Gastroesophageal sphincter (tissue), 4 donors: ENCODE data around the gene PAIP1. TPM values are rescaled to one million over a fixed set of nuclear protein-coding genes. Genes with fewer than 3 reads are reported as not detected.
A peak's percentile ranks its signal among the peaks of the same experiment; 100 is the strongest.

ENCODE experiments used
- ATAC-seq: fragments of 150-250 bp; one replicate; pipeline ENCODE4 v1.9.1; 2016; ENCODE audit warnings: mild to moderate bottlenecking, moderate library complexity
- H3K27ac ChIP-seq, 4 donors: fragments of 200-600 bp; sonication (generic) in 3 of 4; 1 replicate in 3 of 4; 2 replicates in 1 of 4; pipeline ENCODE4 v1.5.1; 2016 to 2019
- H3K27me3 ChIP-seq: fragments of 200-600 bp; sonication (generic); one replicate; pipeline ENCODE4 v1.5.1; 2019
- H3K36me3 ChIP-seq, 2 donors: fragments of 200-600 bp; sonication (generic); one replicate each; pipeline ENCODE4 v1.5.1; 2019; ENCODE audit warnings: control low read depth in 1 of 2
- H3K4me1 ChIP-seq, 3 donors: fragments of 200-600 bp; sonication (generic); 1 replicate in 2 of 3; 2 replicates in 1 of 3; pipeline ENCODE4 v1.5.1; 2016 to 2019; ENCODE audit warnings: control low read depth in 2 of 3
- H3K4me3 ChIP-seq, 2 donors: fragments of 200-600 bp; sonication (generic); one replicate each; pipeline ENCODE4 v1.5.1; 2019; ENCODE audit warnings: mild to moderate bottlenecking in 1 of 2, moderate library complexity in 1 of 2
- H3K9me3 ChIP-seq, 3 donors: fragments of 200-600 bp; sonication (generic); one replicate each; pipeline ENCODE4 v1.5.1; 2017 to 2019; ENCODE audit warnings: control low read depth in 2 of 3
- EP300 ChIP-seq: sonication (generic); formaldehyde crosslinking; IDR thresholded peaks from one replicate; pipeline ENCODE4 v1.6.1; 2017; ENCODE audit warnings: antibody characterized with exemption, mild to moderate bottlenecking
- POLR2A ChIP-seq, 2 donors: fragments of 450-650 bp; IDR thresholded peaks; one replicate each; pipeline ENCODE4 v1.6.1; 2017; ENCODE audit warnings: antibody characterized with exemption in 2 of 2, mild to moderate bottlenecking in 2 of 2, moderate library complexity in 1 of 2
- POLR2AphosphoS5 ChIP-seq: sonication (generic); formaldehyde crosslinking; IDR thresholded peaks from one replicate; pipeline ENCODE4 v1.6.1; 2017; ENCODE audit warnings: antibody characterized with exemption
- WGBS, 2 donors: methylation state at CpG; one replicate each; pipeline ENCODE4 v1.1.5; 2018; ENCODE audit warnings: low coverage in 1 of 2; 5-methylcytosine and 5-hydroxymethylcytosine counted together
- total RNA-seq, 4 donors: library from RNA; depleted of rRNA; stranded (reverse); fragments of >200 nt; gene quantifications; one replicate each; pipeline ENCODE4 v1.1.0, GENCODE V29; 2016
- TF ChIP-seq, protein P1 (sequence below), 4 experiments: fragments of 200-600 bp in 2 of 4; fragments of 450-650 bp in 2 of 4; sonication (generic) in 1 of 4; IDR thresholded peaks; one replicate each; pipeline ENCODE4 v1.5.1; 2017 to 2019; ENCODE audit warnings: antibody characterized with exemption in 4 of 4, mild to moderate bottlenecking in 2 of 4, moderate library complexity in 2 of 4

Gene PAIP1
- total RNA-seq, 4 donors from 2014 or later = 86.3 to 127 (median 107) TPM

DNA sequence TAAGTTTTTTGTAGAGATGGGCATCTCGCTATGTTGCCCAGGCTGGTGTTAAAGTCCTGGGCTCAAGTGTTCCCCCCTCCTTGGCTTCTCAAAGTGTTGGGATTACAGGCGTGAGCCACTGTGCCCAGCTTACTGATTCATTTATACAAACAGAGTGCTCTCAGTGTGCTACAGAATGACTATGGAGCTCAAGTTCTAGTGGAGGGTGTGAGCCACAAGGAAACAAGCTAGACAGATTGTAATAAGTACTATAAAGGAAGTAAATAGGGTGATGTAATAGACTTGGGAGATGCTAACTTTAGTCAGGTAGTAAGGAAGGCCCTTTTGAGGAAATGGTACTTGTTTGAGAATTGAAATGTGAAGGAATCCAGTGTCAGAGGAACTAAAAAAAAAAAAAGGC is 71.5 kb downstream of the PAIP1 start:
- Histone ChIP-seq H3K36me3 (no peaks in the 10 kb centered on the region), H3K4me3 (no peak overlapping the region), H3K27ac (peak overlapping the region in 1 of 4 donors; percentile 96), H3K27me3 (no peaks in the 10 kb centered on the region), H3K9me3 (no peaks in the 10 kb centered on the region), H3K4me1 (peaks cover 0 to 28% (median 7%) of the 10 kb centered on the region in 3 donors)
- WGBS, 2 donors = 100% methylated on average over 1 of the region's 2 CpGs; no CpG with 5 or more reads in 1 of the 2 donors
- no peak for ATAC-seq
- TF ChIP-seq, protein P1, sequence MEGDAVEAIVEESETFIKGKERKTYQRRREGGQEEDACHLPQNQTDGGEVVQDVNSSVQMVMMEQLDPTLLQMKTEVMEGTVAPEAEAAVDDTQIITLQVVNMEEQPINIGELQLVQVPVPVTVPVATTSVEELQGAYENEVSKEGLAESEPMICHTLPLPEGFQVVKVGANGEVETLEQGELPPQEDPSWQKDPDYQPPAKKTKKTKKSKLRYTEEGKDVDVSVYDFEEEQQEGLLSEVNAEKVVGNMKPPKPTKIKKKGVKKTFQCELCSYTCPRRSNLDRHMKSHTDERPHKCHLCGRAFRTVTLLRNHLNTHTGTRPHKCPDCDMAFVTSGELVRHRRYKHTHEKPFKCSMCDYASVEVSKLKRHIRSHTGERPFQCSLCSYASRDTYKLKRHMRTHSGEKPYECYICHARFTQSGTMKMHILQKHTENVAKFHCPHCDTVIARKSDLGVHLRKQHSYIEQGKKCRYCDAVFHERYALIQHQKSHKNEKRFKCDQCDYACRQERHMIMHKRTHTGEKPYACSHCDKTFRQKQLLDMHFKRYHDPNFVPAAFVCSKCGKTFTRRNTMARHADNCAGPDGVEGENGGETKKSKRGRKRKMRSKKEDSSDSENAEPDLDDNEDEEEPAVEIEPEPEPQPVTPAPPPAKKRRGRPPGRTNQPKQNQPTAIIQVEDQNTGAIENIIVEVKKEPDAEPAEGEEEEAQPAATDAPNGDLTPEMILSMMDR (IDR thresholded peaks at IDR 0.05) = no peak
- TF ChIP-seq POLR2AphosphoS5 (no peak), EP300 (no peak), POLR2A (IDR thresholded peaks at IDR 0.05) (no peak)

DNA sequence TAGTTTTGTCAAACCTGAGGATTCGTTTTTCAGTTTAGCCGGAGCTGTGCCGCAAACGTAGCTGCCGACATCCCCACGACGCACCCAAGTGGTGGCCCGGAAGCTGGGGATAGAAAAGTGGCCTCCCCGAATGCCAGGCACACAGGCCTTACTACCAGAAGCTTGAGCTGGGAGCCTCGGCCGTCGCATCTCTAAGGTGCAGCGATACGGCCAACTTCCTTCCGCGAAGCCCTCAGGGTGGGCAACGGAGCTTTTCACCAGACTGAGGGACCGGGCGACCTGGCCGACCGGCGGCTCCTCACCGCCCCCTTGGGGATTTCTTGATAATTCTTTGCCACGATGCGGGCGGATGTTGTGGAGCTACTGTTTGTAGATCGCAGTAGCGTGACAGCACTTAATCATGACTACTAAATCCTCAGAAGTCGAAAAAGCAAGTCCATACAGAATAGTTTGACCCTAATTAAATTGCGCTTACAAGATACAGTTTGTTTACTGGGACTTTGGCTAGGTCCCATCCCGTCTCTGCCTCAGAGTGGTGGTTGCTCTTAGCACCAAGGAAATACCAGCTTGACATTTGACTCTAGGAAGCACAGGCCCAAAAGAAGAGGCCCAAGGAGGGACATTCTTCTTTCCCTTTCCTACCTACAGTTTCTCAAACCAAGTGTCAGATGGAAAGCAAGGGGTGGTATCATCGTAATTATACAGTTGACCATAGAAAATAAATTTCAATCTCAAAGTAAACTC is 72.6 kb downstream of the PAIP1 start:
- peak; percentile 78 for ATAC-seq
- H3K4me1 ChIP-seq = peaks cover 0 to 28% (median 7%) of the 10 kb centered on the region in 3 donors
- TF ChIP-seq POLR2A (IDR thresholded peaks at IDR 0.05) = no peak
- TF ChIP-seq, protein P1 (IDR thresholded peaks at IDR 0.05) = peak; percentile 56 to 81 (median 76)
- peak; percentile 46 for TF ChIP-seq POLR2AphosphoS5
- H3K27me3 ChIP-seq = no peaks in the 10 kb centered on the region
- WGBS, 2 donors = 5 to 16% methylated on average over 7 to 16 of the region's 32 CpGs
- H3K9me3 ChIP-seq = no peaks in the 10 kb centered on the region
- H3K27ac ChIP-seq = peak overlapping the region; percentile 90 to 99 (median 96)
- H3K36me3 ChIP-seq = no peaks in the 10 kb centered on the region
- H3K4me3 ChIP-seq = peak overlapping the region; percentile 69 to 94

DNA sequence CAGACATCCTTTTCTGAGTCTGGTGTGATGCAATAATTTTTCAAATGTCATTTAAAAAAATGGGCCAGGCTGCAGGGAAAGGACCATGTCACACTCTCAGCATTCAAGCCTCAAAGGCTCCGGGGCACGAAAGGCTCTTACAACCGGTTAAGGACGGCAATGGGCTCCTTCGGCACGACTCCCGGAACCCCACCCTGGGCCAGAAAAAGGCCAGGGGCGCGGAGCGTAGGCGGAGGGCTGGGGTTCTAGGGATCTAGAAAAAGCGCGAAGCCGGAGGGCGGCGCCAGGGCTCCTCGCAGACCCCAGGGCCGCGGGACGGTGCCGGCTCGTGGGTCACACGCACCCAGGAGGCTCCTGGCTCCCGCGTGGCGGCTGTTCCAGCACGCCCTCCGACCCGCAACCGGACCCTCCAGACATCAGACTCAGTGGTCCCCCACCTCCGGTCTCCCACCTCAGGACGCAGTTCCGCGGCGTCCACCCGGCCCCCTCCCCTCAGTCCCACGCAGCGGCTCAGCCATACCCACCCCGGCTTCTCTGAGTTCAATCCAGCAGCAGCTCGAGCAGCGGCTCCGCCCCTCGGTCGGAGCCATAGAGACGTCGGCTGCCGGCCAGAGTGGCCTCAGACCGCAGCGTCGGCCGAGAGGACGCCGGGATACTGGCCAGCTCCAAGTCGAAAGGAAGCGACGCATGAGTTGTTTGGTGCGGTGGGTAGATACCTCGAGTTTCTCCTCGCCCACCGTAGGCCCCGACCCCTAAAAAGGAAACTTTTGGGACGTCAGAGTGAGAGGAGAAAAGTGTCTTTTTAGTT is 73.4 kb downstream of the PAIP1 start, which contains the start of gene TMEM267:
TSS of gene TMEM267 (minus strand) at position 568 of the 808 bp plus-strand sequence. CDS start 29,896 bp downstream, outside the sequence.
- Histone ChIP-seq H3K4me1 (peaks cover 0 to 28% (median 7%) of the 10 kb centered on the region in 3 donors), H3K27ac (peak within 1 kb of the TSS; percentile 90 to 99 (median 96)), H3K9me3 (no peaks in the 10 kb centered on the region), H3K4me3 (peak within 1 kb of the TSS; percentile 69 to 94), H3K36me3 (no peaks in the 10 kb centered on the region), H3K27me3 (no peaks in the 10 kb centered on the region)
- WGBS, 2 donors = 0% methylated on average over 2 to 25 of the region's 62 CpGs
- ATAC-seq = peak; percentile 98
- TF ChIP-seq POLR2A (IDR thresholded peaks at IDR 0.05) (peak; percentile 67 to 89), POLR2AphosphoS5 (peak; percentile 95), EP300 (no peak)
- TF ChIP-seq, protein P1 (IDR thresholded peaks at IDR 0.05) = no peak

DNA sequence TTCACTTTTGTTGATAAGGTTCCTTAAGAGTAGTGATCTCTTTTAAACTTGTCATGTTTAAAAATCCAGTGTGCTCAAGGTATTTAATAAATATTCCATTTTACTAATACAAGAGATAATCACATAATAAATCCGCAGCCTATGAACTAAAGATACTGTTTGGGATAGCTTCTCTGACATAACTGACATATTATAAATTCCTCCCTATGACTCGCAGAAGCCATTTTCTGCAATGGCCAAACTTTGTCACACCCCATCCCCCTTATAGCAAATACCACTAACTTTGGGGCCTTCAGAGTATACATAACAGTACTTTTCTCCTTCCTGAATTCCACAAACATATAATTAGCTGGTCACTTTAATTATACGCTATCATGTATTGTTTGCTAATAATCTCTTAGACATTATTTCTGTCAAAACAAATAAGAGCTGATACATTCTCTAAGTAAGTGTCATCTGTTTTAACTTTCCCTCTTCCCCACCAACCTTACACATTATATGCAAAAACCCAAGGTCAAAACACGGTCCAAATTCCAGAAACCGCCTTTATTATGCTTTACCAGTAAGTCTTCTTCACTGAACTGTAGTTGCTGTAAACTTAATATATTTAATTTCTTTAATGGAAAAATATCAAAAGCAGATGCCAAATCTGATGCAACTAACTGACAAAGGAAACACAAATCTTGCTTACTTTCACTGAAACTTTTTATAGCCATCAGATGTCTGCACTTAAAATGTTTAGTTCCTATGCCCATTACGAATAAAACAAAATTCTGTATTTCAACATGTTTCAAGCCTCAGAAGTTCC is 74.2 kb downstream of the PAIP1 start:
- no peak for TF ChIP-seq EP300
- TF ChIP-seq POLR2AphosphoS5 = no peak
- TF ChIP-seq POLR2A (IDR thresholded peaks at IDR 0.05) = no peak
- TF ChIP-seq, protein P1 (IDR thresholded peaks at IDR 0.05) = no peak
- Histone ChIP-seq H3K4me1 (peaks cover 0 to 28% (median 7%) of the 10 kb centered on the region in 3 donors), H3K27me3 (no peaks in the 10 kb centered on the region), H3K36me3 (no peaks in the 10 kb centered on the region), H3K9me3 (no peaks in the 10 kb centered on the region), H3K4me3 (peak overlapping the region; percentile 69 to 94), H3K27ac (peak overlapping the region; percentile 90 to 99 (median 96))
- WGBS, 2 donors = 32 to 36% methylated on average over 6 of the region's 6 CpGs
- no peak for ATAC-seq

Other genes starting within 250 kb of the PAIP1 start
- 10 to 100 TPM; 12.2 to 22.6 (median 14.9) TPM for gene HMGCS1, start 243.7 kb downstream of the PAIP1 start, total RNA-seq
- 1 to 10 TPM; 2.6 to 8.6 (median 3.3) TPM for gene CCL28, start 144.7 kb downstream of the PAIP1 start, total RNA-seq
- gene TMEM267, start 73.2 kb downstream of the PAIP1 start, total RNA-seq = 10 to 100 TPM in 3 of 4 donors, 1 to 10 TPM in 1; 9.6 to 13.0 (median 11.2) TPM
- gene C5orf34, start 41.9 kb downstream of the PAIP1 start, total RNA-seq = 1 to 10 TPM in 2 of 4 donors, under 1 TPM in 2; 0.31 to 1.2 (median 0.91) TPM
- 10 to 100 TPM; 52.0 to 91.1 (median 74.3) TPM for gene NNT, start 46.1 kb upstream of the PAIP1 start, total RNA-seq